HG02571 (cell line): Measurements from ENCODE around the gene MT1B.

Experiments used
- ATAC-seq: cut with Tn5 transposase; IDR thresholded peaks from one replicate; pipeline ENCODE4 v1.9.1; 2021; ENCODE audit warnings: mild to moderate bottlenecking, moderate library complexity; ENCODE audit not compliant: unreplicated experiment

The MT1B gene

DNA sequence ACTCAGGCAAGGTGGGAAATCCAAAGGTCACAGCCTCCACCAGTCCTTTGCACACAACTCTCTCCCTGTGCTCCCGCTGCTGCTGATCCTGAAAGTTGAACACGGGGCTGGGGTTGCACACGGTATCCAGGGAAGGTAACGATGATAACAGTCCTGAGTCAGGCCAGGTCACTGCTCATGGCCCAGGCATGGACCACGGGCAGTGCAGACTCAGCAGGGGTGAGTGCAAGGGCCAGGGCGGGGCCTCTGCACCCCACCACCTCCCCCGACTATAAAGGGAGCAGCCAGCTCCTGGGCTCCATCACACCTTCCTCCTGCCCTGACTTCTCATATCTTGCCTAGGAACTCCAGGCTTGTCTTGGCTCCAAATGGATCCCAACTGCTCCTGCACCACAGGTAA is at the start of gene MT1B:
TSS of gene MT1B (plus strand) at position 301 of the 400 bp plus-strand sequence. CDS start at position 369, 68 bp downstream.
- no peak for ATAC-seq

DNA sequence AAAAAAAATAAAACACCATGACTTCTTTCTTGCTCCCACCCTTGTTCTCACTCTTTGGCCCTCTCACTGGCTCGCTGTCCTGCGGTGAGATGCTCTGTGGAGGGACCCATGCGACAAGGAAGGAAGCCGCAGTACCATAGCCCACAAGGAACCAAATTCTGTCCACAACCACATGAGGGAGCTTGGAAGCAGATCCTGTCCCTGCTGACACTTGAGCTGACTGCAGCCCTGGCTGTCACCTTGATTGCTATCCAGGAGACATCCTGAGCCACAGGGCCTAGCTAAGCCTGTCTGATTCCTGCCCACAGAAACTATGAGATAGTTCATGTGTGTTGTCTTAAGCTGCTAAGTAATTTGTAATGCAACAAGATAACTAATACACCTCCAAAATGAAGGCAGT is 48.1 kb upstream of the MT1B start:
- no peak for ATAC-seq

DNA sequence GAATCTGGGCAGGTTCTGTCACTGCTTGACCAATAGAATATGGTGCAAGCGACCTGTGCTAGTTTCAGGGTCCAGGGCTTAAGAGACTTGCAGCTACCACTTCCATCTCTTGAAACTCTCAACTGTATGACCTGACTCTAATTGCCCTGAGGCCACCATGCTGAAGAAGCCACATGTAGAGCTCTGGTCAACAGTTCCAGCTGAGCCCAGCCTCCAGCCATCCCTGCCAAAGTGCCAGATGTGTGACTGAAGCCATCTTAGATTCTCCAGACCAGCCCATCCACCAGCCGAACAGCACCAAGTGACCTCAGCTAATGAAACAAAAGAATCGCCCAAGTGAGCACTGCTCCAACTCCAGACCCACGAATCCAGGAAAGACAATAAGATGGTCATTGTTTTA is 46.7 kb upstream of the MT1B start:
- no peak for ATAC-seq

DNA sequence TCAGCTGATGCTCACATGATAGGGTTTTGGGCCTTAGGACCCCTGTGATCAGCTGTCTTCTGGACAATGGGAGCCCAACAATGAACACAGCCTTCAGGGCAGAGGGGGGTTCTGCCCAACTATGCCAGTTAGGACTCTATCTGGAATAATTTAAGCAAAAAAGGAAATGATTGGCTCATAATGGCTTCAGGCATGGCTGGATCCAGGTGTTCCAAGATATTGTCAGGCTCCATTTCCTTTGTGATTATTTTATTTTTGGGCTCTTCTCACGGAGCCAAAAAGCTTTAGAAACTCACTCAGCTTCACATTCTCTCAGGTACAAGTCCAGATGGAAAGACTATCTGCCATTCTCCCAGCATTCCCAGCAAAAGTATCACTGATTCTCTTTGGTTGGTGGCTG is 46.2 kb upstream of the MT1B start:
- no peak for ATAC-seq

DNA sequence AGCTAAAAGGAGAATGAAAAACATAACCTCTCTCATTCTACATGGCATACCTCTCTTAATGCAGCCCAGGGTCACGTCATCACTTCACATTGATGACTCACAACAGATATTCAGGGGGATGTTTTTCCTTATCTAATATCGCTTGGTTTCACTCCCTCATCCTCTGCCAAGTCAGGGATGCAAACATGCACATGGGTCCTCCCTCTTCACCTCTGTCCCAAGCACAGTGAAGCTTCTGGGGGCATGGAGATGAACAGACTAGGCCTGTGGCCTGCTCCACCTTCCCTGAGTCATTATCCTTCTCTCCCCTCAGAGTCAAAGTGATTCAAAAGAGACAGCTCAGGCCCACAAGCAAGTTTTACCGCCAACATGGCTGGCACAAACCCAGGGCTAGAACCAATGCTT is 45.6 kb upstream of the MT1B start:
- ATAC-seq, result no peak

- ATAC-seq, result no peak
Measured at GRCh38 chr16:56606476-56607108, 45.1 kb upstream of the MT1B start.

- no peak for ATAC-seq
Measured at GRCh38 chr16:56607109-56607618, 44.5 kb upstream of the MT1B start.

GRCh38 chr16:56607675-56608042 is 44.0 kb upstream of the MT1B start:
- no peak for ATAC-seq

DNA sequence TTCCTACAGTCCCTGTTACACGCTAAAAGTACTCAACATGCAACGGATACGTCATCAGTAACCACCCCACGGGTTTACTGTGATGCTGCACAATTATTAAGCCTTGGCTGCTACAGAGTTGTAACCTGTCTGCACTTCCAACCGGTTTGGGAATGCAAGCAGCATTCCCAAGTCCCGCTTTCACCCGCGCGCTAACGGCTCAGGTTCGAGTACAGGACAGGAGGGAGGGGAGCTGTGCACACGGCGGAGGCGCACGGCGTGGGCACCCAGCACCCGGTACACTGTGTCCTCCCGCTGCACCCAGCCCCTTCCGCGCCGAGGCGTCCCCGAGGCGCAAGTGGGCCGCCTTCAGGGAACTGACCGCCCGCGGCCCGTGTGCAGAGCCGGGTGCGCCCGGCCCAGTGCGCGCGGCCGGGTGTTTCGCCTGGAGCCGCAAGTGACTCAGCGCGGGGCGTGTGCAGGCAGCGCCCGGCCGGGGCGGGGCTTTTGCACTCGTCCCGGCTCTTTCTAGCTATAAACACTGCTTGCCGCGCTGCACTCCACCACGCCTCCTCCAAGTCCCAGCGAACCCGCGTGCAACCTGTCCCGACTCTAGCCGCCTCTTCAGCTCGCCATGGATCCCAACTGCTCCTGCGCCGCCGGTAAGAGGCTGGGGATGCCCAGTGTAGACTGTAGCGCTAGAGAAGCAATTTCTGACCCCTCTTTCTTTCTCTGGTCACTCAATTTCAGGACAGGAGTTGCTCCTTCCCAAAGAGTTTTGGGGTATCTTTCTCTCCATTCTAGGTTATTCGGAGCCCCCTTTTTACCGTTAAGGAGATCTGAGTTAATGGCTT is 43.4 kb upstream of the MT1B start, which contains the start of gene MT2A:
TSS of gene MT2A (plus strand) at position 542 of the 833 bp plus-strand sequence. CDS start at position 614, 72 bp downstream.
- peak; percentile 88 for ATAC-seq

DNA sequence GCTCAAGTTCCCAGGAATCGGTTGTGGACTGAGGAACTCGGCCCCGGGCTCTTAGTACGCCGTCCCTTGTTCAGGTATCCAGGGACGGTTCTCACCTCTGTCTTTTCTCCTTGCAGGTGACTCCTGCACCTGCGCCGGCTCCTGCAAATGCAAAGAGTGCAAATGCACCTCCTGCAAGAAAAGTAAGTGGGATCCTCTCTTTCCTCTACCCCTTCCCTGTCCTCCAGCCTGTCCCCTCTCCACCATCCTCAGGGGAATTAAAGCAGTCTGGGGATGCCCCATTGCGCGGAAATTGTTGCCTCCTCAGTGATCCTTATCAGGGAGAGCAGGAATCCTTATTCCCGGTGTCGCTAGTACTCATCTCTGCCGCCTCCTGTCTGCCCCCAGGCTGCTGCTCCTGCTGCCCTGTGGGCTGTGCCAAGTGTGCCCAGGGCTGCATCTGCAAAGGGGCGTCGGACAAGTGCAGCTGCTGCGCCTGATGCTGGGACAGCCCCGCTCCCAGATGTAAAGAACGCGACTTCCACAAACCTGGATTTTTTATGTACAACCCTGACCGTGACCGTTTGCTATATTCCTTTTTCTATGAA is 42.7 kb upstream of the MT1B start:
- ATAC-seq, result no peak

DNA sequence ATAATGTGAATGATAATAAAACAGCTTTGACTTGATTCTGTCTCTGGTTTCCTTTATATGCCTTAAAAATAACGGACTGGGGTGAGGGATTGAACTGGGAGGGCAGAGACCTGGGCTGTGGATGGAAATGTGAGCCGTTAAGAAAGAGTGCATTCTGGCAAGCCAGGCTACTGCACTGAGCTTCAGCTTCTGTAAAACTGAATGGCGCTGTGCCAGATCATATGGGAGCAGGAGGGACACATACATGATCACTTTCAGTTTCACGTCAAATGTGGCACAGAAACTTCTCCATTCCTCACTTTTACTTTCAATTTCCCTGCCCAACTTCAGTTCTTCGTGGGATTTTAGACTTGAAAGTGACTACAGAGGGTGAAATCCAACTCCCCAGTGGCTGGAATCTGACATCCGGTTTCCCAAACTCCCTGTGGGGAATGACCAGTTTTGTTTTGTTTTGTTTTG is 42.2 kb upstream of the MT1B start:
- ATAC-seq, result peak; percentile 42

- no peak for ATAC-seq
Measured at GRCh38 chr16:56610017-56610608, 41.6 kb upstream of the MT1B start.

DNA sequence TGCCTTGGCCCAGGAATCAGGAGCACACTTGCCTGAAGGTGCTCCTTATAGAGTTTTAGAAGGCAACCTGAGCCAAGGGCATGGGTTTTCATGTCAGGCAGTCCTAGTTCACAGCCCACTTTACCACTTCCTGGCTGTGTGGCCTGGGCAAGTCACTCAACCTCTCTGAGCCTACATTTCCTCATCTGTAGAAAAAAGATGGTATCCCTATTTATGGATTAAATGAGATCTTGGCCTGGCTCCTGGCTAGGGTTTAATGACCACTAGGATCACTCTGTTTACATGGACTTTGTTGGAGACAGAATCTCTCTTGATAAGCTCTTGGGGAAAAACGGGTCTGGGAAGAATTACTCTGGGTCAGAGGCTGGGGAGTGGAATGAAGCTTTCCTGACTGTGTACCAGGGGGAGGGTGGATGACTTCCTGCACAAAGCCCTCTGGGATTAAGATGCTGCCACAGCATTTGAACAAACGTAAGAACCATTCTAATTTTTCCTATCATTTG is 41.0 kb upstream of the MT1B start:
- ATAC-seq, result no peak

DNA sequence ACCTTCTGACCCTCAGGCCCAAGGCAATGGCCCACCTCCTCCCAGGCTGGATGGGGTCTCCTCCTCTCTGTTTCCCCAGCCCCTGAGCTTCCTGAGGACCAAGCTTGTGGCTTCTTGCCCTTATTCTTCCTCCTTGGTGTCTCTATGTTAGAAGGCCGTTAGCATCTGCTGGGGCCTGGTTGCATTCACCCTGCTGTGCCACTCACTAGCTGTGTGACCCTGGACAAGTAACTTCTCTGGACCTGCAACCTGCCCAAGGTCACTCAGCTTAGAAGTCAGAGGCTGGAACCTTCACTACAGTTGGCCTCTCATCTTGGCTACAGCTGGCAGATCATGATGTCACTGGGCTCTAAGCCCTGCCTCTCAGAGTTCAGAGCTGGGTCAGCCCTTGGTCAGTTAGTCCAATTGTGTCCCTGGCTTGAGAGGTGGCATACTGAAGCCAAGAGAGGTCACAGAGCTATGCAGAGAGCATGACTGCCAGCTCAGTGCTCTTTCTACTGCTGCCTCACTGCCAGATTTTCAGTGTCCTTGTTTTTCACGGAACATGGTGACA is 40.3 kb upstream of the MT1B start:
- ATAC-seq, result no peak

GRCh38 chr16:56613706-56614105 is 38.0 kb upstream of the MT1B start:
- no peak for ATAC-seq

- ATAC-seq, result no peak
Measured at GRCh38 chr16:56614549-56614991, 37.1 kb upstream of the MT1B start.

DNA sequence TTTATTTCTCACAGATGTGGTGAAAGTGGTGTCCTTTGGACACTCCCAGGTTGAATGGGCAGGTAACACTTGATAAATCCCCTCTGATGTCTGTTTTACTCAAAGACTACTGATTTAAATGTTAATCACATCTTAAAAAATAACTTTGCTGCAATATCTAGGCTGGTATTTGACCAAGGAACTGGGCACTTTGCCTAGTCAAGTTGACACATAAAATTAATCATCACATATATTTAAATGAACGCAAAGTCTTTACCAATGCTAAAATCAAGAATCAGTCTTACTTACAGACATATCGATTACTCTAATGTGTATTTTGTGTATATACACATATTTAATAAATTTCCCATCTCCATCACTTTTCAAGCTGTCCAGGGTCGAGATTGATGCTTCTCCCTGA is 36.3 kb upstream of the MT1B start:
- ATAC-seq, result no peak

DNA sequence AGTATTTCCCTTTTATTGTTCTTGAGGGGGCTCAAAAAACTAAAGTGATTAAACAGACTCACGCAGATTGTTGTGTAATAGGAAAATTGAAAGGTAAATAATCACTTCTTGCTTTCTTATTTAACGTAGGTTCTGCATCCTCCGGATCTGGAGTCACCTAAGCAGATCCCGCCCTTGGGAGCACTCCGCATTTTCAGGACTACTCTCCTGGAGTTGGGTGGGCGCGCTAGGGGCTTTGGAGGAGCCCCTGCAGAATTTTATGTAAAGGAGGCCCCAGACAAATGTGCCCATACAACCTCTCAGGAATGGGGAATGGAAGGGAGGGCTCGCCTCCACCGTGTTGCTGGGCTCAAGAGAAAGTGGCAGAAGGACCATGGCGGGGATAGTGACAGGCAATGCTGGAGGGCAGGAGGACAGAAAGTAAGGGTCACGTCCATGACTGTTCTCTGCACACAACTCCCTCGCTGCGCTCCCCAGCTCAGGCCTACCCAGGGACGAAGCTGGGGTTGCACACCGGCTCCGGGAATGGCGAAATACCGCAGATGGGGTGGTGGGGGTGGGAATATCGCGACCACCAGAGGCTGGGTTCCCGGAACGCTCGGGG is 35.0 kb upstream of the MT1B start:
- no peak for ATAC-seq

DNA sequence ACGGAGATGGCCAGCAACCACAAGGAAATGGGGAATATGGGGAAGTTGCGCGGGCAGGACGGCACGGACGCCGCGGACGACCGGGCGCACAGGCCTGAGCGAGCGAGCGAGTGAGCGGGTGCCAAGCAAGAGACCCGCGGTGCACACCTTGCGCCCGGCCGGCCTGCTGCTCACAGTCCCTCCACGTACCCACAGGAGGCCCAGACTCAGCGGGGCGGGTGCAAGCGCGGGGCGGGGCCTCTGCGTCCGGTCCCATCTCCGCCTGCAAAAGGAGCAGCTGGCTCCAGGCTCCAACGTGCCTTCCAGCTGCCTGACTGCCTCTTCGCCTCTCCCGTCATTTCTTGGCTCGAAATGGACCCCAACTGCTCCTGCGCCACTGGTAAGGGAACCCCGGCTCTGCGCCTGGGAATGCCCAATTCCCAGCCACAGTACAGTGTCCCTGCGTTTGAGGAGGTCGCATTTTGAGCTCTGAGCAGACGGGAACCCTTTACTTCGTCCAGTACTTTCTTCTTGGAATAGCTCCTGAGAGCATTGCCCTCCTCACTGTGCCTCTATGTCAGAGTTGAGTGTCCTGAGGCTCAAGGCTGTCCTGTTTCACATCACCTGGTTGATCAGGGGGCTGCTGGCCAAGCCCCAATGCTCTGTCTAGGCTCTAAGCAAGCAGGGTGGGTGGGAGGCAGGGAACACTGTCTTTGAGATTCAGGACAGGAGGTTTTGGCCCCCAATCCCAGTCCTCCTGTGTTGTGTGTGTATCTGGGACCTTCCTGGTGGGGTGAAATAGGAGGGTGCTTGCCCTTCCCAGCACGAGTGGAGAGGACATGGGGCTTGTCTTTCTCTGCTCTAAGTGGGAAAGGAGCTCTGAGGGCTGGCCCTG is 34.2 kb upstream of the MT1B start:
- no peak for ATAC-seq
